Stimulated activated CD8-positive, alpha-beta memory T cell treated with anti-CD3 and anti-CD28 coated beads, Interleukin-4, amount 100 ng/mL, for 4 hours (primary cell): ENCODE data around the gene ATP6V1C2.

Experiments
- DNase-seq, 2 donors: peaks; one replicate each; pipeline ENCODE4 v3.0.0-alpha.2; 2020; ENCODE audit warnings: low read depth in 2 of 2, low spot score in 1 of 2

ATP6V1C2 gene

DNA sequence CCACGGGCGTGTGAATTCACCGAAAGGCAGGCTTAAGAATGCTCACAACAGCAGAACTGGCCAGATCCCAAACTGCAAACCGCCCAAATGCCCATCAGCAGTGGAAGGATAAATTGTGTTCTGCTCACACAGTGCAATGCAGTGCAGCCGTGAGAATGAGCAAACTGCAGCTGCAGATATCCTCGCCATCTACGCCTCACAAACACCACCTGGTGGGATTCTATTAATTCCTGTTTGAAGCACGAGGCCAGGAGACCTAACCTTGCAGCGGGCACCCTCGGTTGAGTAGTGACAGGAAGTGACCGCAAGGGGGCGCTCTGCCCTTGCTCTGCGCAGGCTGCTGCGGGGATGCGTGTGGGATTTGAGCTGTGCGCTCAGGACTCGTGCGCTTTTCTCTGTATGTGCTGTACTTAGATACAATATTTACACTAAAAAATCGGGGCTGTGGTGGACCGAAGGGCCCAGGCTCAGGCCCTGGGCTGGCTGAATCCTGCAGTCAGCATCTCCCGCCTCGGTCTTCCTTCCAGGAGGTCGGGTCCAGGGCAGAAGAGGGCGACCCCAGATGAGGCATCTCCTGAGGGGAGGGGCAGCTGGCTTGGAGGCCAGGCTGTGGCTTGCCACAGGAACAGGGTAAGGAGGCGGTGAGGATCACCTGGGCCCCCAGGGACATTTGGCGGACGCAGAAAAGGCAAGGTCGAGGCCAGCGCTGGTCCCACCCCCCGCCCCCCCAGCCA is 110.9 kb downstream of the ATP6V1C2 start:
- peak; percentile 55 to 59 for DNase-seq

DNA sequence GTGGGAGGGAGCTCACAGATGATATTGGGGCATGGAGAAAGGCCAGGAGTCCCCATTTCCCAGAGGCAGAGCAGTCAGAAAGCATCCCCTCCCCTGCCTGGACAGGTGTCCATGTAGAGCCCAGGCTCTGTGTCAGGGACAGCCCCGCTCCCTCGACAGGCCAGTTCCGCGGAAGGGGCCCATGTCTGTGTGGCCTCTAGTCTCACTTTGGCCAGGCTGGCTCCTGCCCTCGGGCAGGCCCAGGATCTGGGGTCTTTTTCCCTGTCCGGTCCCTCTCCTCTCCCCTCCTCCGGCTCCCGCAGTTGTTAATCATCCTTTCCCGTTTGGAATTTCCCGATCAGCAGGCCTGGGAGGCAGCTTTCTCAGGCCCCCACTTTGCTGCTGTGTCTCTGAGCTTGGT is 111.6 kb downstream of the ATP6V1C2 start:
- DNase-seq = no peak

DNA sequence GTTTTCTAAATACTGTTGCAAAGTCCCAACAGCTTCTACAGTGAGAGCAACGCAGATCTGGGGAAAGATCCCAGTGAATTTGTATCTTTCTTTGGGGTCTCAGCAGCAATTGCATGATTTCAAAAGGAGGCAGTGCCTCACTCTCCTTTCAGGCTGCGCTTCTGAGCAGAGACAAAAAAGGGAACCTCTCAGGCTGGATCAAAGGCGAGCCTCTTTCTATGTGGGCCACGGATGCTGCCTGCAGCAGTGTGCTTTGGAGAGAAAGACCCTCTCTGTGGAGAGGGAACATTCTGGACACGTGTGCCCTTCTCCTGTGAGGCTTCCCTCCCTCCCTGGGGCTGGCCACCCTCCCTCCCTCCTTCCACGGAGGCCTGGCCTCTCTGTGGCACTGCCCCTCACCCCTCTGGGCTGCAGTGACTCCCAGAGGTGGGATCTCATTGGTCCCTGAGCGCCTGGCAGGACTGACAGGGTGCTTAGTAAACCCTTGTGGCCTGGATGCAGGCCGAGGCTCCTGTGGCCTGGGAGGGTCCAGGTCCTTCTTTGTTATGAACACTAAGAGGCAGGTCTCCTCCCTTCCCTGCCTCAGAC is 112.7 kb downstream of the ATP6V1C2 start:
- no peak for DNase-seq
